ENCODE measurements around the gene SCN10A.

DNA sequence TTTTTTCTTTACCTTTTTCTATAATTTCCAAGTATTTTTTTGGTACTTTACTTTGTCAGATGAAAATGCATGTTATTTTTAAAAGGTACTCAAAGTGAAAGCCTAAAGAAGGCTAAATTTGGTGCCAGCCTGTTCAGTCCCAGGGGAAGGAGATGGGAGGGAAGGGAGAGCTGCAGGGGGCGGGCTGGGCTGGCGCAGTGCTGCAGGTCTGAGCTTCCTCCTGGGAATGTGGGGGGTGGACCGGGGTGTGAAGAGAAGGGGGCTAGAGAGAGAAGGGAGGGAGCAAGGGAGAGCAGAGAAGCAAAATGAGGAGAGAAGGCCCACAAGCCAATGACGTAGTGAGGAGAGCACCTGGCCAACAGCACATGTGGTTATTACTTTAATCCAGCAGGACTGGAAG lies 95.6 kb downstream of the SCN10A start:
- TF ChIP-seq ARNTL (CRISPR knock-in tag; IDR thresholded peaks at IDR 0.05; ENCODE audit: borderline replicate concordance, low read depth) (no peak), ZFP3 (CRISPR knock-in tag; IDR thresholded peaks at IDR 0.05) (no peak), SNAI2 (CRISPR knock-in tag; IDR thresholded peaks at IDR 0.05) (no peak), OSR1 (CRISPR knock-in tag; IDR thresholded peaks at IDR 0.05) (no peak)

Measured in SK-N-SH treated with all-trans-retinoic acid at 6 μM for 48 hours (cell line).